ENCODE data around the gene GGCT.

GGCT gene

GRCh38 chr7:30476459-30477145, 28.0 kb downstream of the GGCT start:
- no peak for DNase-seq

GRCh38 chr7:30475580-30475979, 29.0 kb downstream of the GGCT start:
- DNase-seq = no peak

GRCh38 chr7:30474893-30475292, 29.7 kb downstream of the GGCT start:
- no peak for DNase-seq

GRCh38 chr7:30474485-30474884, 30.1 kb downstream of the GGCT start:
- DNase-seq = no peak

- DNase-seq = no peak
Measured at GRCh38 chr7:30473903-30474302, 30.7 kb downstream of the GGCT start.

- DNase-seq = no peak
Measured at GRCh38 chr7:30472784-30473775, 31.5 kb downstream of the GGCT start.

GRCh38 chr7:30472081-30472783, 32.4 kb downstream of the GGCT start:
- DNase-seq = no peak

GRCh38 chr7:30471205-30471604, 33.4 kb downstream of the GGCT start:
- no peak for DNase-seq

GRCh38 chr7:30470771-30471170, 33.9 kb downstream of the GGCT start:
- DNase-seq = no peak

GRCh38 chr7:30470163-30470770, 34.4 kb downstream of the GGCT start:
- DNase-seq = no peak

- no peak for DNase-seq
Measured at GRCh38 chr7:30469303-30469702, 35.3 kb downstream of the GGCT start.

GRCh38 chr7:30468791-30469190, 35.8 kb downstream of the GGCT start:
- DNase-seq = no peak

- no peak for DNase-seq
Measured at GRCh38 chr7:30468041-30468440, 36.6 kb downstream of the GGCT start.

GRCh38 chr7:30467271-30467670, 37.4 kb downstream of the GGCT start:
- DNase-seq = no peak

- no peak for DNase-seq
Measured at GRCh38 chr7:30466266-30466665, 38.4 kb downstream of the GGCT start.

GRCh38 chr7:30465811-30466180, 38.8 kb downstream of the GGCT start:
- no peak for DNase-seq

- no peak for DNase-seq
Measured at GRCh38 chr7:30465046-30465810, 39.4 kb downstream of the GGCT start.

GRCh38 chr7:30464231-30464671, 40.4 kb downstream of the GGCT start:
- DNase-seq = no peak

GRCh38 chr7:30463405-30464145, 41.1 kb downstream of the GGCT start:
- no peak for DNase-seq

GRCh38 chr7:30462179-30462578, 42.5 kb downstream of the GGCT start:
- no peak for DNase-seq

GRCh38 chr7:30460246-30460633, 44.4 kb downstream of the GGCT start:
- no peak for DNase-seq
